K562 (cell line): Measurements from ENCODE around the gene MMP24. TPM values are rescaled to one million over a fixed set of nuclear protein-coding genes. Genes with fewer than 3 reads are reported as not detected.
A peak's percentile ranks its signal among the peaks of the same experiment; 100 is the strongest.

Source experiments
- ARID3A ChIP-seq: IDR thresholded peaks from 2 replicates; pipeline ENCODE4 v1.6.1; 2012; ENCODE audit warnings: low read depth, low read length, improper control_type of control experiment, borderline replicate concordance
- E2F8 ChIP-seq: fragments of 450-650 bp; IDR thresholded peaks from 2 replicates; pipeline ENCODE4 v1.7.1; 2018; ENCODE audit warnings: mild to moderate bottlenecking, low read depth; ENCODE audit not compliant: partially characterized antibody
- ELF4 ChIP-seq: fragments of 450-650 bp; formaldehyde crosslinking; IDR thresholded peaks from 2 replicates; pipeline ENCODE4 v1.4.0; 2022; ENCODE audit warnings: missing genetic modification characterization
- GATAD2A ChIP-seq: fragments of 450-650 bp; IDR thresholded peaks from 2 replicates; pipeline ENCODE4 v1.6.1; 2017
- ID3 ChIP-seq, 2 experiments: fragments of 250-450 bp in 1 of 2; fragments of 450-650 bp in 1 of 2; sonication (Bioruptor Pico) in 1 of 2; IDR thresholded peaks; 2 replicates each; pipeline versions ENCODE4 v1.6.1 to v1.8.0; 2016 to 2021; ENCODE audit warnings: mild to moderate bottlenecking in 2 of 2, moderate library complexity in 2 of 2, missing compliant biosample characterization in 1 of 2, missing genetic modification characterization in 1 of 2
- JUN ChIP-seq, 2 experiments: sonication (generic) in 1 of 2; formaldehyde crosslinking in 1 of 2; IDR thresholded peaks; 2 replicates each; pipeline versions ENCODE4 v1.6.1 to v1.8.0; 2012 to 2022; ENCODE audit warnings: borderline replicate concordance in 2 of 2, mild to moderate bottlenecking in 2 of 2, improper control_type of control experiment in 1 of 2, low read depth in 1 of 2, low read length in 1 of 2, missing genetic modification reagents in 1 of 2
- MTA1 ChIP-seq: fragments of 450-650 bp; IDR thresholded peaks from 2 replicates; pipeline ENCODE4 v1.6.1; 2017; ENCODE audit warnings: borderline replicate concordance
- SMAD2 ChIP-seq: fragments of 150-350 bp; IDR thresholded peaks from 2 replicates; pipeline ENCODE4 v1.6.1; 2014; ENCODE audit warnings: low read depth, mild to moderate bottlenecking, low read length
- SNIP1 ChIP-seq: fragments of 450-650 bp; IDR thresholded peaks from 2 replicates; pipeline ENCODE4 v1.7.1; 2017; ENCODE audit warnings: low read depth, mild to moderate bottlenecking
- TBL1XR1 ChIP-seq, 2 experiments: IDR thresholded peaks; 2 replicates each; pipeline ENCODE4 v1.6.1; 2012; ENCODE audit warnings: improper control_type of control experiment in 2 of 2, low read length in 2 of 2, mild to moderate bottlenecking in 1 of 2
- ZBTB33 ChIP-seq: sonication (generic); formaldehyde crosslinking; IDR thresholded peaks from 2 replicates; pipeline ENCODE4 v1.8.1; 2023; ENCODE audit warnings: mild to moderate bottlenecking, missing genetic modification reagents
- ZNF609 ChIP-seq: sonication (generic); formaldehyde crosslinking; IDR thresholded peaks from 2 replicates; pipeline ENCODE4 v1.8.1; 2023; ENCODE audit warnings: missing genetic modification reagents, mild to moderate bottlenecking, borderline replicate concordance
- polyA plus RNA-seq, 8 experiments: library from polyadenylated mRNA; depleted of rRNA in 4 of 8; stranded (reverse) in 5 of 8; unstranded in 3 of 8; fragments of >200 nt; fragmentation: Nextera tagmentation in 2 of 8; fragmentation: Illumina TruSeq in 1 of 8; extraction: Ambion mirVana in 2 of 8; extraction: Trizol in 1 of 8; gene quantifications; 2 replicates each; pipeline versions ENCODE4 v1.2.1 to v1.2.3, GENCODE V29; 2011 to 2014; ENCODE audit warnings: inconsistent platforms in 1 of 8, missing spikeins in 1 of 8
- total RNA-seq, 7 experiments: library from RNA; depleted of rRNA in 6 of 7; stranded (reverse); fragments of >200 nt in 6 of 7; fragmentation: Illumina TruSeq in 2 of 7; extraction: Trizol in 2 of 7; gene quantifications; 2 replicates each; pipeline versions ENCODE4 v1.2.1 to v1.2.3, GENCODE V29; 2011 to 2021; ENCODE audit warnings: low replicate concordance in 1 of 7

The MMP24 gene
- total and polyA plus RNA-seq, 9 of the 15 experiments (the other 6 are each of a cell fraction or from before 2014, with no cell fraction given) = 0.03 to 0.07 (median 0.03) TPM; not detected in 6

- TF ChIP-seq SNIP1 (peak; percentile 48; the same call in 1 of the 2 replicates), TBL1XR1 (IDR thresholded peaks at IDR 0.05; ENCODE audit: low read length in 2 of 2) (peak in 1 of 2 experiments; percentile 76; a peak in 2 of 4 replicates), GATAD2A (peak; percentile 62; the same call in 1 of the 2 replicates), ID3 (CRISPR knock-in tag; IDR thresholded peaks at IDR 0.05) (no peak), ID3 (tag; IDR thresholded peaks at IDR 0.05) (no peak), ELF4 (CRISPR knock-in tag) (no peak), JUN (IDR thresholded peaks at IDR 0.05; ENCODE audit: borderline replicate concordance, low read depth, low read length) (peak; percentile 83), JUN (CRISPR knock-in tag; IDR thresholded peaks at IDR 0.05; ENCODE audit: borderline replicate concordance) (no peak), ARID3A (0 out of 2 replicates have a peak, but pooled peaks have one; percentile 21), MTA1 (peak; percentile 60; the same call in 1 of the 2 replicates), SMAD2 (no peak), ZNF609 (CRISPR knock-in tag) (no peak), E2F8 (peak; percentile 79), ZBTB33 (CRISPR knock-in tag) (no peak)
These were observed 59.3 kb downstream of the MMP24 start (continued) for GRCh38 chr20:35285806-35286076.
